SK-N-SH (cell line): ENCODE data around the gene WDR82. TPM values are rescaled to one million over a fixed set of nuclear protein-coding genes. Genes with fewer than 3 reads are reported as not detected.

Source experiments
- CTCF ChIA-PET: fragments of 300-600, 350-600 bp; formaldehyde crosslinking; extraction: SDS; loops from one replicate; lab custom pipeline; 2021; lab: Yijun Ruan, JAX
- POLR2A ChIA-PET: fragments of 350-600 bp; sonication (Branson Sonifier 250); formaldehyde crosslinking; extraction: SDS; loops from one replicate; lab custom pipeline; 2020; ENCODE audit warnings: antibody characterized with exemption, inconsistent platforms; lab: Yijun Ruan, JAX
- DNase-seq: peaks from one replicate; pipeline ENCODE4 v3.0.0; 2012
- H2AFZ ChIP-seq: fragments of 200-600 bp; sonication (generic); 2 replicates; pipeline ENCODE4 v1.8.1; 2016; ENCODE audit warnings: antibody characterized with exemption, mild to moderate bottlenecking, low read depth
- H3F3A ChIP-seq: fragments of 200-600 bp; sonication (generic); replicated peaks from 2 replicates; pipeline ENCODE3; 2016; ENCODE audit warnings: antibody characterized with exemption, mild to moderate bottlenecking; ENCODE audit not compliant: insufficient read depth
- H3K27ac ChIP-seq, 2 experiments: fragments of 200-500 bp in 1 of 2; fragments of 200-600 bp in 1 of 2; sonication (Bioruptor generic) in 1 of 2; sonication (generic), shearing (Covaris generic) in 1 of 2; 2 replicates each; pipeline versions ENCODE4 v1.5.1 to v1.6.1; 2014 to 2016; ENCODE audit warnings: low read depth in 2 of 2, inconsistent platforms in 1 of 2, low read length in 1 of 2, mild to moderate bottlenecking in 1 of 2, mixed read lengths in 1 of 2
- H3K27me3 ChIP-seq: fragments of 200-600 bp; sonication (generic), shearing (Covaris generic); 2 replicates; pipeline ENCODE4 v1.6.1; 2016; ENCODE audit warnings: mixed run types; ENCODE audit not compliant: insufficient read depth
- H3K36me3 ChIP-seq, 2 experiments: fragments of 200-500 bp in 1 of 2; fragments of 200-600 bp in 1 of 2; sonication (Bioruptor generic) in 1 of 2; sonication (generic) in 1 of 2; replicated peaks in 1 of 2; 2 replicates each; pipeline versions ENCODE3 to v1.5.1; 2014 to 2016; ENCODE audit warnings: low read length in 1 of 2, mild to moderate bottlenecking in 1 of 2; ENCODE audit not compliant: insufficient read depth in 2 of 2, control insufficient read depth in 1 of 2
- H3K4me1 ChIP-seq, 2 experiments: fragments of 200-500 bp in 1 of 2; fragments of 200-600 bp in 1 of 2; sonication (Bioruptor generic) in 1 of 2; sonication (generic), shearing (Covaris generic) in 1 of 2; 2 replicates each; pipeline versions ENCODE4 v1.5.1 to v1.6.1; 2014 to 2016; ENCODE audit warnings: low read depth in 1 of 2, low read length in 1 of 2, mixed run types in 1 of 2; ENCODE audit not compliant: insufficient read depth in 2 of 2, control insufficient read depth in 1 of 2
- H3K4me2 ChIP-seq: fragments of 200-600 bp; sonication (generic), shearing (Covaris generic); 2 replicates; pipeline ENCODE4 v1.6.1; 2017; ENCODE audit warnings: mixed run types
- H3K4me3 ChIP-seq, 2 experiments: fragments of 200-500 bp in 1 of 2; fragments of 200-600 bp in 1 of 2; sonication (Bioruptor generic) in 1 of 2; sonication (generic), shearing (Covaris generic) in 1 of 2; 2 replicates each; pipeline versions ENCODE4 v1.5.1 to v1.8.1; 2014 to 2016; ENCODE audit warnings: low read depth in 2 of 2, inconsistent platforms in 1 of 2, low read length in 1 of 2, mild to moderate bottlenecking in 1 of 2, mixed read lengths in 1 of 2, moderate library complexity in 1 of 2
- H3K79me2 ChIP-seq: fragments of 200-600 bp; sonication (generic); 2 replicates; pipeline ENCODE4 v1.8.1; 2017; ENCODE audit warnings: mild to moderate bottlenecking; ENCODE audit not compliant: insufficient read depth
- H3K9ac ChIP-seq: fragments of 200-600 bp; sonication (generic); 2 replicates; pipeline ENCODE4 v1.6.1; 2017; ENCODE audit warnings: mixed run types
- H3K9me2 ChIP-seq: fragments of 200-600 bp; sonication (generic); 2 replicates; pipeline ENCODE4 v1.6.1; 2017; ENCODE audit warnings: mixed run types
- H3K9me3 ChIP-seq: fragments of 200-600 bp; sonication (generic); 2 replicates; pipeline ENCODE4 v1.6.1; 2017; ENCODE audit warnings: mixed run types, mild to moderate bottlenecking, moderate library complexity
- H4K20me1 ChIP-seq: fragments of 200-600 bp; sonication (generic); 2 replicates; pipeline ENCODE4 v1.6.1; 2017; ENCODE audit warnings: mild to moderate bottlenecking, mixed run types; ENCODE audit not compliant: insufficient read depth
- CHD2 ChIP-seq: fragments of 150-350 bp; IDR thresholded peaks from 2 replicates; pipeline ENCODE4 v1.6.1; 2018; ENCODE audit warnings: low read length; ENCODE audit not compliant: partially characterized antibody
- FOSL2 ChIP-seq: IDR thresholded peaks from 2 replicates; pipeline ENCODE4 v1.4.0; 2012; ENCODE audit warnings: low read depth, mild to moderate bottlenecking, moderate library complexity, borderline replicate concordance
- FOXM1 ChIP-seq: IDR thresholded peaks from 2 replicates; pipeline ENCODE4 v1.4.0; 2012; ENCODE audit warnings: low read depth, mild to moderate bottlenecking
- GABPA ChIP-seq: IDR thresholded peaks from 2 replicates; pipeline ENCODE4 v1.4.0; 2012; ENCODE audit warnings: low read depth, mild to moderate bottlenecking
- IRF3 ChIP-seq: fragments of 150-350 bp; IDR thresholded peaks from 2 replicates; pipeline ENCODE4 v1.6.1; 2016; ENCODE audit warnings: mild to moderate bottlenecking, low read depth, low read length
- JUND ChIP-seq: IDR thresholded peaks from 2 replicates; pipeline ENCODE4 v1.4.0; 2012
- MAX ChIP-seq: IDR thresholded peaks from 2 replicates; pipeline ENCODE4 v1.4.0; 2012; ENCODE audit warnings: low read depth
- NRF1 ChIP-seq: IDR thresholded peaks from 2 replicates; pipeline ENCODE4 v1.6.1; 2012; ENCODE audit warnings: low read depth, mild to moderate bottlenecking, low read length
- POLR2AphosphoS5 ChIP-seq: IDR thresholded peaks from 2 replicates; pipeline ENCODE4 v1.6.1; 2012; ENCODE audit warnings: low read depth, low read length
- RCOR1 ChIP-seq: fragments of 150-350 bp; IDR thresholded peaks from 2 replicates; pipeline ENCODE4 v1.6.1; 2017; ENCODE audit warnings: antibody characterized with exemption, low read length
- REST ChIP-seq: IDR thresholded peaks from 2 replicates; pipeline ENCODE4 v1.6.1; 2012; ENCODE audit warnings: mild to moderate bottlenecking, low read depth, low read length, moderate library complexity
- SMC3 ChIP-seq: IDR thresholded peaks from 2 replicates; pipeline ENCODE4 v1.6.1; 2012; ENCODE audit warnings: low read depth, low read length, improper control_type of control experiment
- TAF1 ChIP-seq: IDR thresholded peaks from 2 replicates; pipeline ENCODE4 v1.6.1; 2012; ENCODE audit warnings: low read depth, mild to moderate bottlenecking, low read length, moderate library complexity, borderline replicate concordance
- TEAD4 ChIP-seq: IDR thresholded peaks from 2 replicates; pipeline ENCODE4 v1.4.0; 2012; ENCODE audit warnings: mild to moderate bottlenecking, borderline replicate concordance; ENCODE audit not compliant: insufficient read depth
- USF1 ChIP-seq: IDR thresholded peaks from 2 replicates; pipeline ENCODE4 v1.4.0; 2012; ENCODE audit warnings: low read depth, borderline replicate concordance
- USF2 ChIP-seq: fragments of 150-350 bp; IDR thresholded peaks from 2 replicates; pipeline ENCODE4 v1.6.1; 2017; ENCODE audit warnings: antibody characterized with exemption, low read length, low read depth, borderline replicate concordance
- YY1 ChIP-seq: IDR thresholded peaks from 2 replicates; pipeline ENCODE4 v1.4.0; 2012; ENCODE audit warnings: low read depth, mild to moderate bottlenecking
- polyA plus RNA-seq, 3 experiments: library from polyadenylated mRNA; depleted of rRNA; stranded (reverse); fragments of >200 nt; gene quantifications; 2 replicates each; pipeline ENCODE4 v1.2.3, GENCODE V29; 2012

Gene WDR82
- polyA plus RNA-seq, 1 of the 3 experiments (the other 2 are of a cell fraction) = 41.2 TPM

- Histone ChIP-seq H3K4me2 (no peak overlapping the region), H4K20me1 (peaks cover 34% of the 10 kb centered on the region), H3K27ac (no peak overlapping the region), H3K79me2 (peaks cover 88% of the 10 kb centered on the region), H3K4me3 (no peak overlapping the region), H3F3A (peaks cover 14% of the 10 kb centered on the region), H2AFZ (no peak overlapping the region), H3K36me3 (peaks cover 82 to 95% of the 10 kb centered on the region in 2 experiments), H3K4me1 (no peaks in the 10 kb centered on the region), H3K9ac (no peak overlapping the region), H3K27me3 (no peaks in the 10 kb centered on the region), H3K9me2 (no peaks in the 10 kb centered on the region), H3K9me3 (no peaks in the 10 kb centered on the region)
- POLR2A ChIA-PET = interaction anchor here (0.9 kb wide), 1 partner anchor 15 kb away, joined by 3 read pairs; no protein-coding TSS in a partner anchor
- CTCF ChIA-PET = interaction anchor here (1.4 to 1.5 kb wide), 2 partner anchors 16 to 42 kb away, joined by 3 to 5 read pairs; no protein-coding TSS in a partner anchor
- no peak for DNase-seq
- TF ChIP-seq TEAD4 (no peak), TAF1 (no peak), JUND (no peak), GABPA (no peak), FOSL2 (no peak), REST (no peak), USF2 (no peak), SMC3 (no peak), YY1 (no peak), POLR2AphosphoS5 (no peak), CHD2 (no peak), FOXM1 (no peak), USF1 (no peak), RCOR1 (no peak), NRF1 (no peak), IRF3 (no peak), MAX (no peak)
Measured at GRCh38 chr3:52262447-52262846, 16.0 kb downstream of the WDR82 start.
